Stimulated activated effector memory CD8-positive, alpha-beta T cell treated with anti-CD3 and anti-CD28 coated beads, Interleukin-12 subunit alpha, Interleukin-12 subunit beta, amount 100 ng/mL, for 72 hours (primary cell): ENCODE measurements around the gene C6orf52.

Experiments used
- ATAC-seq: fragments of 150-1000 bp; cut with Tn5 transposase; 2 replicates; pipeline ENCODE4 v1.10.0; 2021
- DNase-seq, 2 donors: peaks; one replicate each; pipeline ENCODE4 v3.0.0; 2021 to 2022; ENCODE audit warnings: low spot score in 2 of 2
- H3K27ac Mint-ChIP-seq: one replicate; pipeline ENCODE4 v1.8.0; 2022; ENCODE audit warnings: mild to moderate bottlenecking, mixed read lengths
- H3K36me3 Mint-ChIP-seq: one replicate; pipeline ENCODE4 v1.8.0; 2022; ENCODE audit warnings: mild to moderate bottlenecking, mixed read lengths
- H3K4me1 Mint-ChIP-seq: one replicate; pipeline ENCODE4 v1.8.0; 2022; ENCODE audit warnings: mixed read lengths
- H3K4me3 Mint-ChIP-seq: one replicate; pipeline ENCODE4 v1.8.0; 2022; ENCODE audit warnings: mild to moderate bottlenecking, mixed read lengths
- H3K9me3 Mint-ChIP-seq: one replicate; pipeline ENCODE4 v1.8.0; 2022; ENCODE audit warnings: mixed read lengths

C6orf52 gene

GRCh38 chr6:10641528-10641927, 52.9 kb downstream of the C6orf52 start:
- Mint-ChIP-seq H3K9me3 (no peaks in the 10 kb centered on the region), H3K27ac (no peak overlapping the region), H3K36me3 (no peaks in the 10 kb centered on the region), H3K4me3 (no peak overlapping the region), H3K4me1 (peaks cover 7% of the 10 kb centered on the region)
- ATAC-seq (no peak), DNase-seq (no peak)

DNA sequence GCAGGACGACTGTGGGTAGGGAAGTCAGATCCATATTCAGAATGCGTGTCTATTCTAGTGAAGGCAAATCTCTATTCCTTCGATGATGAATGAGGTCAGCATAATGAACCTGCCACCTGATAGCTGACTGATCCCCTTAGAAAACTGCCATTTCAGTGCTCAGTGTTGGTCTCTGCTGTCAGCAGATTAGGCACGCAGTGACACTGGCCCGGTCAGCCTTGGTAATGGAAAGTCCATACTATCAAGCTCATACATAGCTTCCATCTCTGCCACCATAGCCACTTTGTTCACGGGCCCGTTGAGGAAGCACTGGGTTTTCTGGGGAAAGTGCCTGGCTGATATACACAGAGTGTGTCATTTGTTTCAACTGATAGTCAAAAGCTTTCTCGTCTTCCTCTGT, 54.0 kb downstream of the C6orf52 start:
- DNase-seq (no peak), ATAC-seq (no peak)
- H3K27ac Mint-ChIP-seq, result no peak overlapping the region
- peaks cover 7% of the 10 kb centered on the region for H3K4me1 Mint-ChIP-seq
- H3K4me3 Mint-ChIP-seq, result no peak overlapping the region
- no peaks in the 10 kb centered on the region for H3K36me3 Mint-ChIP-seq
- H3K9me3 Mint-ChIP-seq, result no peaks in the 10 kb centered on the region

DNA sequence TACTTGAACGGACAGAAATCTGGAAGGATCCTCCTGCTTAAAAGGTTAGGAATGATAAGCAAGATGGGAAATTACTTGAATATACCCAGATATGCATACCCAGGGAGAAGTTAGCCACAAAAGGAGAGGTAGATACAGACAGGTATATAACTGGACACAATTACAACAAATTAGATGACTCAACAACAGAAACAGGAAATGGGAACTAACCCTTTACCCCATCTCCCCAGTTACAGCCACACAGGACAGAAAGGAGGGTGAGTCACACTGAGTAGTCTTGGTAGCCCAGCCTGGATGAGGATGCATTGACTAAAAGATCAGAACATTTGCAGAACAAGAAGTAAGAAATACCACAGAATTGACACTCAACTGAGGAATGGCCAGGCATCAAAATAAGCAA, 61.2 kb downstream of the C6orf52 start:
- H3K36me3 Mint-ChIP-seq, result no peaks in the 10 kb centered on the region

GRCh38 chr6:10630178-10630577, 64.2 kb downstream of the C6orf52 start:
- DNase-seq (no peak), ATAC-seq (no peak)
- Mint-ChIP-seq H3K36me3 (no peaks in the 10 kb centered on the region), H3K9me3 (no peaks in the 10 kb centered on the region), H3K27ac (no peak overlapping the region), H3K4me1 (no peaks in the 10 kb centered on the region), H3K4me3 (no peak overlapping the region)

More for the DNA sequence above, 61.2 kb downstream of the C6orf52 start:
- Mint-ChIP-seq H3K9me3 (no peaks in the 10 kb centered on the region), H3K27ac (no peak overlapping the region), H3K4me1 (no peaks in the 10 kb centered on the region), H3K4me3 (no peak overlapping the region)
- ATAC-seq, result peak; percentile 90
- no peak for DNase-seq

DNA sequence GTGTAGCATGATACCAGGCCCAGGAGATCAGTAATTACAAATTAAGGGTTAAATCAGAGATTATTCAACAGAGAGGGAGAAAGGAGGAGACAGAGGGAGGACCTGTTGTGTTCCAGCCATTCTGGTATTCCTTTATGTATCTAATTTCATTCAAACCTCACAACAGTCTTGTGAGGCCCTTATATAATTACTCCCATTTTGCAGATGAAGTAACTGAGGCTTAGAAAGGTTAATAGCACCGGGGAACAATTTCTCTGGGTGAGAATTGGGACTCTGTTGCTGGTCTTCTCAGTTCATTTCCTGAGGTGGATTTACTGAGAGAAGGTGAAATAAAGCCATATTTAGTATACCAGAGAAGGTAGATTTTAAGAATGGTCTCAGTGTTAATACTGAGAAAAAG, 66.6 kb downstream of the C6orf52 start:
- no peak overlapping the region for H3K4me3 Mint-ChIP-seq
- H3K27ac Mint-ChIP-seq, result no peak overlapping the region
- DNase-seq, result no peak
- no peak for ATAC-seq
- H3K4me1 Mint-ChIP-seq, result no peaks in the 10 kb centered on the region
- no peaks in the 10 kb centered on the region for H3K36me3 Mint-ChIP-seq
- no peaks in the 10 kb centered on the region for H3K9me3 Mint-ChIP-seq

GRCh38 chr6:10626154-10626741, 68.2 kb downstream of the C6orf52 start:
- no peak for ATAC-seq
- no peak for DNase-seq
- no peak overlapping the region for H3K27ac Mint-ChIP-seq
- H3K4me1 Mint-ChIP-seq, result no peaks in the 10 kb centered on the region
- H3K9me3 Mint-ChIP-seq, result no peaks in the 10 kb centered on the region
- H3K36me3 Mint-ChIP-seq, result no peaks in the 10 kb centered on the region
- no peak overlapping the region for H3K4me3 Mint-ChIP-seq

DNA sequence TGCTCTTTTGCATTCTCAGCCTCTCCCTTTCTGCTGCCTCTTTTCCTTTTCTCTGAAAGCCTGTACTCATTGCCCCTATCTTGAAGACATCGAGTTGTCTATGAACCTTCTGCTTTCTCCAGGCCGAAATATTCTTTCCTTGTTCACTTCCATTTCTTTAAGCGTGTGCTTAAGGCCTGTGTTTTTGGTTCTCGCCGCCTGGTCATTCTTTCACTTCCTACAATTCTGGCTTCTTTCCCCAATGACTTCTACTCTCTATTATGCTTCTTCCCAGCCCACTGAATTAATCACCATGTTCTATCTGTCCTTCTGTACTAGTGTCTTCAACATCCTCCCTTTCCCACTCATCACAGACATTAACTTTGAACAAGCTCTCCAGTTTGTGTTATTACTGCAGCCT, 69.6 kb downstream of the C6orf52 start:
- Mint-ChIP-seq H3K27ac (no peak overlapping the region), H3K36me3 (no peaks in the 10 kb centered on the region), H3K9me3 (no peaks in the 10 kb centered on the region), H3K4me3 (no peak overlapping the region), H3K4me1 (no peaks in the 10 kb centered on the region)
- no peak for ATAC-seq
- DNase-seq, result no peak

DNA sequence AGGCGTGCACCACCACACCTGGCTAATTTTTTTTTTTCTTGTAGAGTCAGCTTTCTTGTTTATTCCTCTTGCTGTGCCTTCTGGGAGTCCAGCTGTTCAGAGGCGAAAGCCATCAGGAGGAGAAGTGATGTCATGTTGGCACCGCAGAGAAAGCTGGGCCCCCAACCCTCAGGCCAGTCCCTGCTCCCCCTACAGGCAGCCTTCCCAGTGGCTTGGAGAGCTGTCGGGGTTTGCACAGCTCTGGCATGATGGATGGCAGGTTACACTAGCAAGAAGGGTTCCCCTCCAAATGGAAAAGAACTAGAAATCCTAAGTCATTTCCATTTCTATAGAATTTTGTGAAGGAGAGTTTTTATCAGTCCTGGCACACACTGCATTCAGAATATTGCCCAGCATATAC, 72.6 kb downstream of the C6orf52 start:
- DNase-seq, result no peak
- Mint-ChIP-seq H3K4me3 (no peak overlapping the region), H3K36me3 (no peaks in the 10 kb centered on the region), H3K27ac (no peak overlapping the region), H3K9me3 (no peaks in the 10 kb centered on the region), H3K4me1 (no peaks in the 10 kb centered on the region)
- ATAC-seq, result no peak
